HS-27A (cell line): ENCODE results near the gene KCNQ1.

ENCODE experiments used
- DNase-seq: peaks from one replicate; pipeline ENCODE4 v3.0.0-alpha.2; 2012; ENCODE audit warnings: low read depth, missing footprints

KCNQ1 gene

DNA sequence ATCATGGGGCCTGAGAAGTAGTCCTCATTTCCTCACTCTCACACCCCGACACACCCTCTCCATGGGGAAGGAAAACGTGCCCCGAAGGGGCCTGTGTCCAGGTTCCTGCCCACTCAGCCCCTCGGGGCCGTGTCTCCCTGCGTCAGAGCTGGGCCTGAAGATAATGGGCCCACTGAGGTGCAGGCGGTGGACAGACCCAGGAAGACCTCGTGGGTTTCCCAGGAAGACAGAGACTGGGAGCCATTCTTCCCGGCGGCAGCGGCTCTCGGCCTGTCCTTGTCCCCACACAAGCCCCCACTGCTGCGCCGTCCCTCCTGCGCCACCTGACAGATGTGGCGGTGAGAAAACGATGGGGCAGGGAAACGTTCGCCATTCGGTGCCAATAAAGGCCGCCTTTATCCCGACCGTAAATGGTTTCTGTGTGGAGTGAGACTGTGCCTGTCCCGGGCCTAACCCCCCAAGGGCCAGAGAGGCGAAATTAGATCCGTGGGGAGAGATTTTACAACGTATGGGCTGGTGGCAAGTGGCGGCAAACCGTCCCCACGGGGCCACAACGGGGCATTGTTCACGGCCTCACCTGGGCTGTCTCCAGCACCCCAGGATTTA, 351.8 kb downstream of the KCNQ1 start:
- no peak for DNase-seq

DNA sequence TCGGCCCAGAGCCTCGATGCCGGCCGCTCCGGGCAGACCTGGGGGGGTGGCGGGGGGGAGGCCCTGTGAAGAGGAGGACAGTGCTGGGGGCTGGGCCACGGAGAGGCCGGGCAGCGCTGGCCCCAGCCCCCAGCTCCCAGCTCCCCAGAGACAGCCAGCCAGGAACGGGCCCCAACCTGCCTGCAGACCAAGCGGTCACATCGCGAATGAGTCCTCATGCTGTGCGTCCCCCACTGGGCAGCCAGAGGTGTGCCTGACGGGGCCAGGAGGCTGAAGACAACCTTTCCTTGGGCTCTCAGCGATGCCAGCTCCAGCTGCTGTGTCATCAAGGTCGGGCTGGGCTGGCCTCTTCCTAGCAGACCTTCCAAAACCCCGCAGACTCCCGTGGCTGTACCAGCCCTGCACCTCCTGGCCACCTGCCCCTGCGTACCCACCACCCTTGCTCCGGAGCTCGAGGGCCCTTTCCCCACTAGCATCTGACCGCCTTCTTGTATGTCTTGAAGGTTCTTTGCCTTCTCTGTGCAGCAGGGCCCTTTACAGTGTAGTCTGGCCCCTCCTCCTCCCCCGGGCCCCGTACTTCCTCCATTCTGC, 352.4 kb downstream of the KCNQ1 start:
- DNase-seq = no peak

DNA sequence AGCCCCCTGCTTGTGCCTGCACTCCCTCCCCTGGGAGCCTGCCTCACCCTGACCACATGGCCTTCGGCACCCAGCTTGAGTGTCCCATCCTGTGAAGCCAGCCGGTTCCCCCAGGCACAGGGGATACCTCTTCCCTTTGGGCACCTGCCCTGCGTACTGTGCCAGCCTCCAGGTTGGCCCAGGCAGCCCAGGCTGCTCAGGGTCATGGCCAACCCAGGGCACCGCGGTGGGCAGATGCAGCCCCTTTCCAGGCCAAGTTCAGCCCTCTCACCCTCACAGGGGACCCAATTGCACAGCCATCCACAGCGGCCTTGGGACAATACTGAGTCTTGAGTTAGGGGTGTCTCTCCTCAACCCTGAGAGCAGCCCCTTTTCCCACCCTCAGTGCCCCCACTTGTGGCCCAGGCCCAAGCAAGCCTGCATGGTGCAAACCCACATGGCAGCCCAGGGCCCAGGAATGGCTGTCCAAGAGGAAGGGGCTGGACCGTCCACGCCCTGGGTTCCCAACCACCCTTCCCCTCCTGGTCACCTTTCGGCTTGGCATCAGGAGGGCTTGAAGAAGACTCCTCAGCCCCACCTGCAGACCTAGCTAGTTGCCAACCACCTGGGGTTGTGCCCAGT, 353.0 kb downstream of the KCNQ1 start:
- no peak for DNase-seq

DNA sequence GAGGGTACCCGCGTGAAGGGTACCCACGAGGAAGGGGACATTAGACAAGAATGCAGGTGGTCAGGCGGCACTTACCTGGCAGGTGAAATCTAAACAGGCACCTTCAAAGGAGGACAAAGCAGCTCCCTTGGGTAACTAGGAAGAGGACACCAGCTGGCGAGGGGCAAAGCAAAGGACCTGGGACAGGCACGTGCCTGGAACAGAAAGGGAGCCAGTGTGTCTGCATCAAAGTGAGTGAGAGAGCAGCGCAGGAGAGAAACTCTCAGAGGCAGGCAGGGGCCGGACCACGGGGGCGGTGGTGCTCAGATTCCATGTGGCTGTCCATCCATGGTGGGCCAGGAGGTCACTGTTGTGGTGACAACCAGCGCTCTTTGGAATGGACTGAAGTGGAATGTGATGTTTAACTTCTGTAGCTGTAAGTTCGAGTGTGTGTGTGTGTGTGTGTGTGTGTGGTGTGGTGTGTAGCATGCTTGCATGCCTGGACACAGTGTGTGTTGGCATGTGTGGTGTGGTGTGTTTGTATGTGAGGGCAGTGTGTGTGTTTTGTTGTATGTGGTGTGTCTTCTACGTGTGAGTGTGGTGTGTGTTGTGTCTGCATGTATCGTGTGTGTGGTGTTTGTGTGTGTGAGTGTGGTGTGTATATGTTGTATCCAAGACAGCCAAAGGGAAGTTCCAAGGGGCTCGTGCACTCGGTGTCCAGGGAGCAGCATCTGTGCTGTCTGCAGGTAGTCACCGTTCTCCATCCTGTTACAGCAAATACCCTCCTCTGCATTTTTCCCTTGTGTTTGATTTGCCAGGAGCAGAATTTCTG, 354.3 kb downstream of the KCNQ1 start:
- no peak for DNase-seq

DNA sequence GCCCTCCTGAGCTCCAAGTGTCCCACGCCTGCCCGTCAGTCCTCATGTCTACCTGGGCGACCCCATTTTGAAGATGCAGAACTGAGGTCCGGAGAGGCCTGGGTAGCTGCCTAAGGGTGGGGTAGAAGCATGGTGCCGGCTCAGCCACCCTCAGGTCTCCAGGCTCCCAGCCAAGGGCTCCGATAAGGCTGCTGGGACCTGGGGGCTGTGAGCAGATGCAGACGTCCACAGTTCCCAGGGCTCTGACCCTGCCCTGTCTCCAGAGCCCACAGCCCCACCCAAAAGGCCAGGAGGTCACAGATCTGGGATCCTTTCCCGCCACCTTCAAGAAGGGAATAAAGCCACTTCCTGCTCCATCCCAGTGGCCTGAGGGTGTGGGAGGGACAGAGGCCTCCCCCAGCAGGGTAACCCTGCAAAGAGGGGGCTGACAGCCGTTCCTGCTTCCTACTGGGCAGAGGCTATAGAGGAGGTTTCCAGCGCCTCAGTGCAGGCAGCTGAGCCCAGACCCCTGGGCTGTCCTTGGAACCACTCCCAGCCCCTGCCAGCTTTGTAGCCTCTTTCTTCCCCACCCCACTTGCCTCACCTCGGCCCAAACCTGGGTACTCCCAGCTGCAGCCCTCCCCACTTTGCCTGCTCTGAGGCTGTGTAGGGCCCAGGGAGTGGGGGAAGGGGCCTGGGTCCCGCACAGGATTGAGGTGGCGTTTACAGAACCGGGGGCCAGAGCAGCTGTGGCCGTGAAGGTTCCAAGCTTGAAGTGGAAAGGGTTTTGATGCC, 355.3 kb downstream of the KCNQ1 start:
- no peak for DNase-seq

DNA sequence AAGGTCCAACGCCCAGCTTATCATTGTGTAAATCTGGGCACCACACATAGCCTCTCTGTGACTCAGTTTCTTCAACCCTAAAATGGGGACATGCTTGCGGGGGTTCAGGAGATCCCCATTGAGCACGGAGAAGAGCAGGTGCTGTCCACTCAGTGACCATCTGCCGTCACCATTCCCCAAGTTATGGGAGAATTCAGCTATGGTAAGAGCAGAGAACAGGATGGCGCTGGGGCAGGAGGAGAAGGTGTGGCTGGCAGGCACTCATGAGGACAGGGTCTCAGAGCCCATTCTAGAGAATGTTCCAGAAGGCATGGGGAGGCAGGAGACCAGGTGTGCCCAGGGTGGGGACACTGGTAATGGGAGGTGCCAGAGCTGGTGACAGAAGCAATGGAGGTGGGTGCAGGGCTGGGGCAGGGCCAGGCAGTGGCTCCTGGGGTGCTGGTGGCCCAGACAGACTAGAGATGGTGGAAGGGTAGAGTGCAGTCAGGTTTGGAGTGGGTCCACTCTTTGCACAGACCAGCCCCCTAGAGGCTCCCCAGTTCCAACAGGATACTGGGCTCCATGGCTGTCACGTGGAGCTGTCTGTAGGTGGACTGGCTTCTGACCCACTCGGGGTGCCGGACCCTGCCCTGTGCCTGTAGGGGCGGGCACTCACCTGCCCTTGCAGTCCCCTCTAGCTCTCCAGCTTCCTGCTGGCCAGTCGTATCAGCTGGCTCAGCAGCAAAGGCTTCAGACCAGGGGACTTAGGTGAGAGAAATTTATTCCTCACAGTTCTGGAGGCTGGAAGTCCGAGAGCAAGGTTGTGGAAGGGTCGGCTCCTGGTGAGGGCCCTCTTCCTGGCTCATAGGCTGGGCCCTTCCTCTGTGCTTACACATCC, 356.1 kb downstream of the KCNQ1 start:
- DNase-seq = no peak

DNA sequence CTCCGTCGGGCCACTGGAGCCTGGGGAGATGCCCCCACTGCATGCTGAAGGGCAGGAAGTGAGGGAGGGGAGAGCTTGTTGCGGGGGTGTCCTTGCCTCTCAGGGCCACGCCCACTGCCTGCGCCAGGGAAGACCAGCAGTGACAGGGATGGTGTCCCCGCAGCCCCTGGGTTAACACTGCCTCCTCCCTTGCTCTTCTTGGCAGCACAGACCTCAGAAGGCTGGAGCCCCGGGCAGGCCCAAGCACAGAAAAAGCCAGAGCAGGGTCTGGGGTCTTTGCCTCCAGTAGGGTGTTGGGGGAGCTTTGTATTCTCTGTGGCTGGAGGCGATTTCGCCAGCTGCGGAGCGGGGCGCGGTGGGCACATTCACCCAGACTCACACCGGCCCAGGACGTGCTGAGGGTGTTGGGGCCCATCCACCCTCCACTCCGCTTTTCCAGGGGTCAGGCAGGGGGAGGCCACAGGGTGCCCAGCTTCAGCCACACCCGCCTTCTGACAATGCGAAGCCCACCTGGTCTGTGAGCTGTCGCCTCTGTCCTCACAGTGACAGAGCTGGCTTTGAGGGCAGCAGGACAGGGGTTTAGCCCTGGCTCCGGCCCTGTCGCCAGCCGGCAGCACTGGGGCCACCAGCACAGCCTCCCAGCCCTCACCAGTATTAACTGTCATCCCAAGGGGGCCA, 357.0 kb downstream of the KCNQ1 start:
- no peak for DNase-seq

DNA sequence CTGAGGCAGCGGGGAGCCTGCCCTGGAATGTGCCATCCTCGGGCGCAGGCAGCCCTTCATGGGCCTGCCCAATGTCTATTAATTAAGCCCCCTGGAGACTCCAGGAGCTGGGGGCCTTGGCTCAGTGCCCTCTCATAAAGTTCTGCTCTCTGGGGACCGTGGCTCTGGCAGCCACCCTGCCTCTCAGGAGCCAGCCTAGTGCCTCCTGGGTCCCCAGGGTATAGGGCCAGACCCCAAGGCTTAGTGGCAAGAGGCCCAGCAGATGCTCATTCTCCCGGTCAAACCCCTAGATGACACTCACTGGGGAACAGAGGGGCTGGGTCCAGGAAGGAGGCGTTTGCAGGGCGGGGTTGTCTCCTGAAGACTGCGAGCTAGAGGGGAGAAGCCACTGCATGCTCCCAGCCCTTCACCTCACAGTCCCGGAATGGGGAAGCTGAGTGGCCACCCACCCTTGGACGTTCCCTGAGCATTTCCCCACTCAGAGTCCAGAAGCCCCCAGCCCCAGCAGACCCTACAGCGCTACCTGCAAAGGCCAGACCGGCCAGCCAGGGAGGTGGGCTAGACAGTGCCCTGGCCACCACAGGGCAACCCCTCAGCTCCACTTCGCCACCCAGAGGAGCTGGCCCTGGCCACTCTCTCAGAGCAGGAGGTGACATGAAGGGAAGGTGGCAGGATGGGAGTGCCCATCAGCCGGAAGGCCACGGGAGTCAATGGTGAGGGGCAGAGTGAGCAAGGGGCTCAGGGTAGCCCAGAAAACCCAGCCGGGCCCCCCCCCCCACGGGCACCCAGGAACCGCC, 357.8 kb downstream of the KCNQ1 start:
- DNase-seq = no peak

DNA sequence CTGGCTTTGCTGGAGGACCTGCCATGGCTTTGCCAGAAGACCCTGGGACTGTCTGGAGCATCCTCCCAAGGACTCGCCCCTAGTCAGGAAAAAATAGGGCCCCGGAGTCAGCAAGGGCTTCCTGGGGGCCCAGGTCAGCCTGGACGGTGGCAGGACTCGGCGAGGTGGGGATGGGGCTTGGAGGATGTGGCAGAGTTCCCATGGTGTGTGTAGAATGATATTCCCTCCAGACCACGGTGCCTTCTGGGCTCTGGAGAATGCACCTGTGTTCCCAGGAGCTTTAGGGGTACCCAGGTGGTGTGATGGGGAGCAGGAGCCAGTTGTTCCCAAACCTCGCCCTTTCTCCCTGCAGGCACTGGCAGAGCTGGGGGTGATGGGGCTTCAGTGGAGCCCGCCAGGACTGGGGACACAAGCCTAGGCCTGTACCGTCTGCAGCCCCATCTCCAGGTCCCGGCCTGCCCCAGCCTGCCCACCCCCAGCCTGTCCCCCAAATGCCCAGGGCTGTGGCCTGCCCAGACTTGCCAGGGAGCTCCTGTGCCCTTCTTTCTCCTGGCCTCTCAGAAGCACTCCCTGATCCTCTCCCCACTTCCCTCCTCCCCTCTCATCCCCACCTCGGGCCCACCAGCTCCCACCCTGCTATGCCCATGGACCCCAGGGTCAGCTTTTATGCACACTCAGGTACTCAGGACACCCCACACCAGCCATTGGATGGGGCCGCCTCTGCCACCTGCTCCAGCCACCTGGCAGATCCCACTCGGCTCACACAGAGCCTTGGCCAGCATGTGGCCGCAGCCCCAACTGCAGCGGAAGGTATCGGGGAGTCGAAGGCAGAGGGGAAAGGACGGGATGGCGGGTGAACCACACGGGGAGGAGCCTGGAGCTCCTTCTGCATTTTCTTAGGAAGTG, 358.6 kb downstream of the KCNQ1 start:
- DNase-seq = no peak

DNA sequence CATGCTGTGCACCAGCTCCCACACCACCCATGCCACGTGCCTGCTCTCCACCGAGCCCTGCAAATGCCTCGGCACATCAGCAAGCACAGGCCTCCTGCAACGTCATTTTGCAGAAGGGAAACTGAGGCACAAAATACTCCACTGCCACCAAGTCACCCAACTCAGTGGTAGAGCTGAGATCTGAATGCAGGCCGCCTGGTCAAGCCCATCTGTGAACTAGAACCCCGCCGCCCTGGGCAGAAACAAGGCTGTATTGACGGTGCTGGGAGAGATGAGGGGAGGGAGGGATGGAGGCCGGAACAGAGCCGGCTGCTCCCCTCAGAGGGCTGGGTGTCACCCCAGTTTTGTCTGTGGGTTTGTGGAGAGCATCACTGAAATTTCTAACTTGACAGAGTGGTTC, 359.4 kb downstream of the KCNQ1 start:
- DNase-seq = no peak

DNA sequence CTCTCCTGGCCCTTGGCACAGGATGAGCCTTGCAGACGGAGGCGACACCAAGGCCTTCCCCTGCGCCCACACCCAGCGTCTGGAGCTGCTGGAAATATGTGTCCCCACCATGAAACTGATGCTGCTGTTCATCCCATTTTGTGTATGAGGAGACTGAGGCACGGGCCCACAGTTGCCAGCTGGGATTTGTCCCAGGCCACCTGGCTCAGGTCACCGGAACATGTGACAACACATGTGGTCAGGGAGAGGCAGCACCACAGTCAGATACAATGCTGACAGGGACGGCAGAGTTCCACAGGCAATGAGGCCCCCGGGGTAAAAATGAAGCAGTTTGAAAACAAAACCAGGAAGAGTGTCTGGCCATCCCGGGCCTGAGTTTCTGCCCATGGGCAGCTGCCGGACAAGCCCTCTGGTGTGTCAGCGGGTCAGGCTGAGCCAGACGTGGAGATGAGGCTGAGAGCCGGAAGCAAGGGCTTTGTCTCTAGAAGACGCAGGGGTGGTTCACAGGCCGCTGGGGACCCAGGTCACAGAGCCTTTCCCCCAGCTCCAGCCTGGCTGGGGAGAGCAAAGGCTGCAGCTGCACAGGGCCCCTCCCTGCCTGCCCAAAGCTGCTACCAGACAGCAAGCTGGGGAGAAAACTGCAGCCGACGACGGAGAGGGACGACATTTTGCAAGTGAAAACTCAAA, 360.0 kb downstream of the KCNQ1 start:
- no peak for DNase-seq

DNA sequence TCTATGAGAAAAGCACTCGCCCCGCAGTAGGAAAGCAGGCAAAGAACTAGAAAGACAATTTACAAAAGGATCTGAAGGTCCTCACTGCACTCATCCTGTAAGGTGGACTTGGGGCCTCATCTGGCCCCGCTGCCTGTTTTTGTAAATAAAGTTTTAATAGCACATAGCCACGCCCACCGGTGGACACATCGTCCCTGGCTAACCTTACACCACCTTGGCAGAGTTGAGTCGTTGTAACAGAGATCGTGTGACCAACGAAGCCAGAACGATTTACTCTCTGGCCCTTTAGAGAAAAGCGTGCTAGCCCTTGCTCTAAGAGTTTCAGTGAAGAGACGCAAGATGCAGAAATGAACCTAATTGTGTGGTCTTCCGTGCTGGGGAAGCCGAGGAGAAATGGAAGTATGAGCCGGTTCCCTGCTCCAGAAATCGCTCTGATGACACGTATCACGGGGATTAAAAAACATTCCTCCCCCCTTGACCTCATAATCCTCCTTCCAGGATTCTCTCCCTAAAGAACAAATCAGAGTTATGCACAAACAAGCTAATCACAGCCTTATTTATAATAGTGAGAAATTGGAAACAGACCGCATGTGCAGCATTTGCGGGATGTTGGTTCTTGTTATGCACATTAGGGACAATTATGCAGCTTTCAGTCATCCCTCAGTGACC, 360.7 kb downstream of the KCNQ1 start:
- no peak for DNase-seq

DNA sequence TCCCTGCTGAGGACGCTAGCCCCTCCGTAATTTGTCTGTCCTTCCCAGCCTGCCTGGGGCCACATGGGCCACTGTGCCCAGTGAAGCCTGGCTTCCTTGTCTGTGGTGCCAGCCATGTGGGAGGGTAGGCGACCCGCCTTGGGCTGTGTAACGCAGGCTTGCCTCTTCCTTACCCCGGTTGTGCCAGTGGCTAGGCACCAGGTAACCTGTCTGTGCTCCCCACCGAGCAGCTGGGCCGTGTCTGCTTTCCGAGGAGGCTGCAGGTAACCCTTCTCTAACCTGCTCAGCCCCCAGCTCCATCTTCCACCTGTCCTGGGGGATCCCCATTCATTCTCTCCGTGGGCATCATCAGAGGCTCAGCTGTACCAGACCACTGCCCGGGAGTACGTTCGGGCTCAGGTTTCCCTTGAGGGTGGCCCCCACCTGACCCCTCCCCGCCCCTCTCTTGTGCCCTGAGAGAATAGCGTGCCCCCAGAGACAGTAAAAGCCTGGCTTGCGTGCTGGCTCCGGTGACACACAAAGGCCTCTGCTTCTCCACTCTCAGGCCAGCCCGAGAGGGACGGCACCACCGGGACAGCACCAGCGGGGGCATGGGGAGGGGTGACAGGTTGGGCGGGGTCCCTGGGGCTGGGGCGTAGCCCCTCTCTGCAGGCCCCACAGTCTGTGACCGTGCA, 361.7 kb downstream of the KCNQ1 start:
- no peak for DNase-seq

DNA sequence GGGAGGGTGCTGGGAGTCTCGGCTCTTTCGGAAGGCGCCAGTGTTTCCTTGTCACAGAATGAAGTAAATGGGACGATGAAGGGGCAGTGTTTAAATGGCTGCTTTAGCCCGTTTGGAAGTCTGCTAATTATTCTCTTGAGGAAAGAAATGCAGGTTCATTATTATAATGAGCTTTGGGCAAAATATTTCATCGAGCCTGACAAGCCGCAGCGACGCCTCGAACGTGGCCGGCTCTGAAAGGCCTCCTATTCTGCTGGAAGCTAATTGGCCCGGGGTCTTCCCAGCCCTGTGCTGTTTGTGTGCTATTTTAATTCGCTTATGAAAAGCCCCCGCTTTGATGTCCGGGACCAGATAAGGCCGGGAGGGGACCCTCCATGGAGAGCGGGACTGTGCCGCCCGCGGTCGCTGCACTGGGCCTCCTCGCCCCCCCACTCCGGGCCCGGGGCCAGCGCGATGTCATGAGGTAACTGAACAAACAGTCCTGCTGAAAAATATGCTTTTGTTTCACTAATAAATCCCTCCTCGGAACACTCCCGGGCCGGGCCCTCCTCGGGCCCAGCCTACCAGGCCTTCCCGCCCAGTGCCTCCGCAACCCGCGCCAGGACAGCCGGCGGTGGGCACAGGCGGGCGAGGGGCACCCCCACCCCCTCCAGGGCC, 362.3 kb downstream of the KCNQ1 start:
- no peak for DNase-seq

DNA sequence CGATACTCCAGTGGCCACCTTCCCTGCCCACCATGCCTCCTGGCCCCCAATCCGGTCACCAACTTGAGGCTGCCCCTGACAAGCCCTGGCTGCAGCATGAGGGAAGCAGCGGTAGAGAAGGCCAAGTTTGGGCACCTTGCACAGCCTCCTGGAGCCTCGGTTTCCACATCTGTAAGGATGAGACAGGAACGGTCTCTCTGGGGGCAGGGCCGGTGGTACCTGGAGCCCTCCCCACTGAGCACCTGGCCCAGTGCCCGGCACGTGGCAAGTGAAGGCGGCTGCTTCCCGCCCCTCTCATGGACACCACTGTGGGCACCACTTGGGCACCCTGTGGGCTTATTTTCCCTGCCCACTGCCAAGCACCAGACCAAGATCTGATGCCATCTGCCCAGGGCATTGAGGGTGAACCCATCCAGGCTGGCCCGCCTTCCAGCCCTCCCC, 363.0 kb downstream of the KCNQ1 start:
- no peak for DNase-seq
